Colonic mucosa (tissue), 4 donors: ENCODE data around the gene PPM1M. TPM values are rescaled to one million over a fixed set of nuclear protein-coding genes. Genes with fewer than 3 reads are reported as not detected.

Experiments
- DNase-seq: peaks from one replicate; pipeline ENCODE4 v3.0.0-alpha.2; 2020
- H3K27ac ChIP-seq: fragments of 200-600 bp; one replicate; pipeline ENCODE4 v1.8.0; 2021
- H3K27me3 ChIP-seq: fragments of 200-600 bp; one replicate; pipeline ENCODE4 v1.8.0; 2021
- H3K36me3 ChIP-seq: fragments of 200-600 bp; one replicate; pipeline ENCODE4 v1.8.0; 2021
- H3K4me1 ChIP-seq: fragments of 200-600 bp; one replicate; pipeline ENCODE4 v1.8.0; 2021; ENCODE audit warnings: mild to moderate bottlenecking
- H3K4me3 ChIP-seq: fragments of 200-600 bp; one replicate; pipeline ENCODE4 v1.8.0; 2021
- H3K9ac ChIP-seq, 2 donors: one replicate each; pipeline ENCODE4 v1.7.0; 2013; ENCODE audit warnings: control low read depth in 2 of 2, low read depth in 2 of 2, low read length in 2 of 2
- H3K9me3 ChIP-seq: fragments of 200-600 bp; one replicate; pipeline ENCODE4 v1.8.0; 2021
- intact Hi-C: fragments of 100-400 bp; cut with DNase I; formaldehyde crosslinking; loops from one replicate; pipeline ENCODE4 v1.14.1; 2022
- total RNA-seq, 2 donors: library from RNA; stranded (reverse); fragmentation: NEBNext Ultra II Directional in 1 of 2; extraction: Animal tissue kit (Norgen Biotek cat#: 25700) in 1 of 2; gene quantifications; one replicate each; pipeline ENCODE4 v1.2.1, GENCODE V29; 2021
- TF ChIP-seq, protein P1 (sequence below): fragments of 200-600 bp; IDR thresholded peaks from one replicate; pipeline ENCODE4 v1.8.0; 2022; ENCODE audit warnings: antibody characterized with exemption, mild to moderate bottlenecking
- donor health status: healthy.
- donor health status: DM: no; HTN: no; CAD: no.
- donor health status: DM: no; HTN: no; CAD: no.

Gene PPM1M
- total RNA-seq, 2 donors from 2014 or later: 5.4 to 8.1 TPM

- no peaks in the 10 kb centered on the region for H3K9me3 ChIP-seq
- H3K4me3 ChIP-seq: peak overlapping the region; percentile 95
- H3K4me1 ChIP-seq: peaks cover 11% of the 10 kb centered on the region
- H3K9ac ChIP-seq: peak overlapping the region in 1 of 2 donors; percentile 90
- DNase-seq: peak; percentile 70
- no peaks in the 10 kb centered on the region for H3K36me3 ChIP-seq
- intact Hi-C loops: no loop called here
- no peaks in the 10 kb centered on the region for H3K27me3 ChIP-seq
- peak overlapping the region; percentile 91 for H3K27ac ChIP-seq
- TF ChIP-seq, protein P1, sequence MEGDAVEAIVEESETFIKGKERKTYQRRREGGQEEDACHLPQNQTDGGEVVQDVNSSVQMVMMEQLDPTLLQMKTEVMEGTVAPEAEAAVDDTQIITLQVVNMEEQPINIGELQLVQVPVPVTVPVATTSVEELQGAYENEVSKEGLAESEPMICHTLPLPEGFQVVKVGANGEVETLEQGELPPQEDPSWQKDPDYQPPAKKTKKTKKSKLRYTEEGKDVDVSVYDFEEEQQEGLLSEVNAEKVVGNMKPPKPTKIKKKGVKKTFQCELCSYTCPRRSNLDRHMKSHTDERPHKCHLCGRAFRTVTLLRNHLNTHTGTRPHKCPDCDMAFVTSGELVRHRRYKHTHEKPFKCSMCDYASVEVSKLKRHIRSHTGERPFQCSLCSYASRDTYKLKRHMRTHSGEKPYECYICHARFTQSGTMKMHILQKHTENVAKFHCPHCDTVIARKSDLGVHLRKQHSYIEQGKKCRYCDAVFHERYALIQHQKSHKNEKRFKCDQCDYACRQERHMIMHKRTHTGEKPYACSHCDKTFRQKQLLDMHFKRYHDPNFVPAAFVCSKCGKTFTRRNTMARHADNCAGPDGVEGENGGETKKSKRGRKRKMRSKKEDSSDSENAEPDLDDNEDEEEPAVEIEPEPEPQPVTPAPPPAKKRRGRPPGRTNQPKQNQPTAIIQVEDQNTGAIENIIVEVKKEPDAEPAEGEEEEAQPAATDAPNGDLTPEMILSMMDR: no peak
These were observed 5.3 kb upstream of the PPM1M start for GRCh38 chr3:52240059-52240885.

- H3K9ac ChIP-seq: peak overlapping the region in 1 of 2 donors; percentile 90
These were observed 4.6 kb upstream of the PPM1M start for GRCh38 chr3:52240886-52241370.

DNA sequence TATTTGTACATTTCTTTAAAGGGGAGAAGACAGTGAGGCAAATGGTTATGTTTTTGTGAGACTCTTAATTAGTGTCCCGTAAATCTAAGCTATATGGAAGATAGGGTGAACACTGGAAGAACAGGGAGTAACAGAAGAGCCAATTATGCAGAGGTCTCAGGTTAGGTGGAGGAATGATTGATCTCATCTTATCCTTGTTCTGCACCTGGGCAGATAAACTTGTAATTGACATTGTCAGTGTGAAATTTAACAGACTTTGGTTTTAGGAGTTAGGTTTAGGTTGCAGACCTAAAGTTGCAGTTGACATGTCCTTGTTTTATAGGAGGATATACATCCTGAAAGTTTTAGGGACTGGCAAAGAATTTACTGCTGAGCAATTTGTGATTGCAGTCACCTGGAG, 3.5 kb upstream of the PPM1M start:
- Histone ChIP-seq H3K9ac (no peak overlapping the region), H3K36me3 (no peaks in the 10 kb centered on the region), H3K4me3 (no peak overlapping the region), H3K9me3 (no peaks in the 10 kb centered on the region), H3K27ac (no peak overlapping the region), H3K4me1 (peaks cover 11% of the 10 kb centered on the region), H3K27me3 (no peaks in the 10 kb centered on the region)
- intact Hi-C loops: no loop called here
- TF ChIP-seq, protein P1: no peak
- no peak for DNase-seq

More at GRCh38 chr3:52240886-52241370, 4.6 kb upstream of the PPM1M start:
- no peaks in the 10 kb centered on the region for H3K36me3 ChIP-seq
- no peaks in the 10 kb centered on the region for H3K9me3 ChIP-seq
- no peak overlapping the region for H3K4me3 ChIP-seq
- no peak overlapping the region for H3K27ac ChIP-seq
- H3K4me1 ChIP-seq: peaks cover 11% of the 10 kb centered on the region
- no peak for DNase-seq
- intact Hi-C loops: no loop called here
- no peaks in the 10 kb centered on the region for H3K27me3 ChIP-seq
- TF ChIP-seq, protein P1: no peak

GRCh38 chr3:52243791-52244628, 1.5 kb upstream of the PPM1M start:
- intact Hi-C loops: no loop called here
- Histone ChIP-seq H3K27me3 (no peaks in the 10 kb centered on the region), H3K36me3 (no peaks in the 10 kb centered on the region), H3K9ac (peak overlapping the region in 1 of 2 donors; percentile 14), H3K27ac (no peak overlapping the region), H3K4me1 (peaks cover 7% of the 10 kb centered on the region), H3K9me3 (no peaks in the 10 kb centered on the region), H3K4me3 (no peak overlapping the region)
- TF ChIP-seq, protein P1: no peak
- no peak for DNase-seq

- Histone ChIP-seq H3K36me3 (no peaks in the 10 kb centered on the region), H3K9me3 (no peaks in the 10 kb centered on the region), H3K9ac (peak overlapping the region; percentile 79 to 83), H3K27ac (peak overlapping the region; percentile 66), H3K4me3 (peak overlapping the region; percentile 43), H3K27me3 (no peaks in the 10 kb centered on the region), H3K4me1 (no peaks in the 10 kb centered on the region)
- TF ChIP-seq, protein P1: no peak
- DNase-seq: no peak
- intact Hi-C loops: no loop called here
These were observed 683 bp downstream of the PPM1M start for GRCh38 chr3:52246264-52246620.
